Loucy (cell line): ENCODE data around the gene JPH4.

Experiments
- H2AFZ ChIP-seq: fragments of 200-600 bp; sonication (generic); 2 replicates; pipeline ENCODE4 v1.6.0; 2016; ENCODE audit warnings: antibody characterized with exemption, mild to moderate bottlenecking, low read length, moderate library complexity
- H3F3A ChIP-seq: fragments of 200-600 bp; 2 replicates; pipeline ENCODE4 v1.6.0; 2016; ENCODE audit warnings: antibody characterized with exemption, low read depth, mild to moderate bottlenecking
- H3K27me3 ChIP-seq: fragments of 200-600 bp; sonication (generic); 2 replicates; pipeline ENCODE4 v1.6.1; 2014; ENCODE audit warnings: low read length, mild to moderate bottlenecking; ENCODE audit not compliant: insufficient read depth, poor library complexity, severe bottlenecking
- H3K36me3 ChIP-seq: fragments of 200-600 bp; sonication (generic); 2 replicates; pipeline ENCODE4 v1.6.1; 2016; ENCODE audit warnings: low read length; ENCODE audit not compliant: insufficient read depth
- H3K4me1 ChIP-seq: fragments of 200-600 bp; sonication (generic); 2 replicates; pipeline ENCODE4 v1.5.1; 2014; ENCODE audit warnings: low read length, mild to moderate bottlenecking; ENCODE audit not compliant: insufficient read depth, poor library complexity, severe bottlenecking
- H3K4me2 ChIP-seq: fragments of 200-600 bp; sonication (generic); 2 replicates; pipeline ENCODE4 v1.6.0; 2014; ENCODE audit warnings: antibody characterized with exemption, low read length, low read depth, mild to moderate bottlenecking; ENCODE audit not compliant: poor library complexity, severe bottlenecking
- H3K4me3 ChIP-seq: fragments of 200-600 bp; sonication (generic); 2 replicates; pipeline ENCODE4 v1.5.1; 2014; ENCODE audit warnings: low read length, mild to moderate bottlenecking, mixed read lengths; ENCODE audit not compliant: poor library complexity, severe bottlenecking
- H3K79me2 ChIP-seq: fragments of 200-600 bp; sonication (generic); 2 replicates; pipeline ENCODE4 v1.6.1; 2014; ENCODE audit warnings: low read length; ENCODE audit not compliant: insufficient read depth
- H3K9ac ChIP-seq: fragments of 200-600 bp; sonication (generic); 2 replicates; pipeline ENCODE4 v1.6.0; 2014; ENCODE audit warnings: mild to moderate bottlenecking, low read depth, low read length, moderate library complexity; ENCODE audit not compliant: poor library complexity, severe bottlenecking
- H3K9me2 ChIP-seq: fragments of 200-600 bp; sonication (generic); replicated peaks from 2 replicates; pipeline ENCODE4 v1.6.1; 2016; ENCODE audit warnings: low read depth, low read length, mixed read lengths
- H3K9me3 ChIP-seq: fragments of 200-600 bp; sonication (generic); 2 replicates; pipeline ENCODE4 v1.6.1; 2014; ENCODE audit warnings: mild to moderate bottlenecking, antibody characterized with exemption, low read length, low read depth; ENCODE audit not compliant: insufficient read depth
- H4K20me1 ChIP-seq: fragments of 200-600 bp; sonication (generic); 2 replicates; pipeline ENCODE4 v1.6.0; 2014; ENCODE audit warnings: antibody characterized with exemption, low read length, mild to moderate bottlenecking; ENCODE audit not compliant: insufficient read depth, poor library complexity, severe bottlenecking
- CTCF ChIP-seq: fragments of 200-600 bp; sonication (generic); conservative IDR thresholded peaks from 2 replicates; pipeline ENCODE4 v1.5.1; 2014; ENCODE audit warnings: mild to moderate bottlenecking, antibody characterized with exemption, low read length
- EZH2phosphoT487 ChIP-seq: fragments of 200-600 bp; IDR thresholded peaks from 2 replicates; pipeline ENCODE4 v1.6.1; 2018; ENCODE audit warnings: antibody characterized with exemption, mild to moderate bottlenecking, moderate library complexity, borderline replicate concordance

The JPH4 gene

DNA sequence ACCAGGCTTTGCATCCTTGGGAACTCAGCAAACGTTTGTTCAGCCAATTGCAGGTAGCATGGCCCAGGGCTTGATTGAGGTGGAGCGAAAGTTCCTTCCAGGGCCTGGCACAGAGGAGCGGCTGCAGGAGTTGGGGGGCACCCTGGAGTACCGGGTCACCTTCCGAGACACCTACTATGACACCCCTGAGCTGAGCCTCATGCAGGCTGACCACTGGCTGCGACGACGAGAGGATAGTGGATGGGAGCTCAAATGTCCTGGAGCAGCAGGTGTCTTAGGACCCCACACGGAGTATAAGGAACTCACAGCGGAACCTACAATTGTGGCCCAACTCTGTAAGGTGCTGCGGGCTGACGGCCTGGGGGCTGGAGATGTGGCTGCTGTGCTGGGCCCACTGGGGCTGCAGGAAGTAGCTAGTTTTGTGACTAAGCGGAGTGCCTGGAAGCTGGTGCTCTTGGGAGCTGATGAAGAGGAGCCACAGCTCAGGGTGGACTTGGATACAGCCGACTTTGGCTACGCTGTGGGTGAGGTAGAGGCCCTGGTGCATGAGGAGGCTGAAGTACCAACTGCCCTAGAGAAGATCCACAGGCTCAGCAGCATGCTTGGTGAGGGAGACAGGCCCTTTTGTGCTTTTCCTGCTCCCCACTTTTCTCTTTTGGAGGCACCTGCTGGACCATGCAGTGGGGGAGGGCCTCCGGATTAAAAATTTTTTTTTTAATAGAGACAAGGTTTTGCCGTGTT is 21.7 kb downstream of the JPH4 start:
- Histone ChIP-seq H3K79me2 (peaks cover 16% of the 10 kb centered on the region; the same call in 1 of the 2 replicates), H3K4me3 (peak overlapping the region; percentile 97), H3K36me3 (peaks cover 18% of the 10 kb centered on the region; the same call in 1 of the 2 replicates), H3K27me3 (no peaks in the 10 kb centered on the region), H3K4me2 (peak overlapping the region; percentile 98), H3K9me3 (no peaks in the 10 kb centered on the region), H4K20me1 (peaks cover 3% of the 10 kb centered on the region), H3K9ac (peak overlapping the region; percentile 90), H3F3A (no peaks in the 10 kb centered on the region), H2AFZ (peak overlapping the region; percentile 98), H3K4me1 (peaks cover 10% of the 10 kb centered on the region), H3K9me2 (no peaks in the 10 kb centered on the region)
- TF ChIP-seq CTCF = no peak
- TF ChIP-seq EZH2phosphoT487 = no peak

DNA sequence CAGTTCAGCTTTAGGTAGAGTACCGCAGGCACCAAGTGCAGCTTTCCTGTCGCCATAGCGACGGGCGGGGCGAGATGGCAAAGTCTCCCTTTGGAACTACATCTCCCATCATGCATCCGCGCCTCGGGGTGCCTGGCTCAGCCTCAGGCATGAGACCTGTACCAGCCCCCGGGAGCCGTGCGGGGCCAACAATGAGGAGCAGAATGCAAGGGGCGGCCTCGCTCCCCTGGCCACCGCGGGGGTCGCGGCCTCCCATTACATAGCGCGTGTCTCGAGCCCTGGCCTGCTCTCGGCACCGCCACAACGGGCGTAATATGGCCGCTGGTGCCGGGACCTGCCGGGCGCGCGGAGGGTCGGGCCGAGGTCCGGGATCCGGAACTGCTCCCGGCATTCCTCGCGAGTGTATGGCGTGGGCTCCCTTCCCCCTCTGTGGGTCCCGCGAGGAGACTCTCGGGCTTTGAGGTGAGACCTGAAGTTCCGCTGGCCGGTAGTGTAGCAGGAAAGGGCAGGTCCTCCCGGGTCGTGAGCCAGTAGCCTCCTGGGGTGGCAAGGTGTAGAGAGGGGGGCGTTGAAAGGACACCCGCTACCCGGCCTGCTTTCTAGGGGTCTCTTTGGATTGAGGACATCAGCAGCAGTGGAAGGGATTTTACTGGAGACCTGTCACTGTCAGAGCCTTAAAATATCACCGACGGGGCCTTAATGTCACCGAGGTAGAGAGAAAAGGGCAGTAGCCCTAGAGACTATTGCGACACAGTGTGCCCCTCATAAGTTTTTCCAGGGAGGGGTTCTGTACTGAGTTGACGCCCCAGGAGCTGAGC is 22.5 kb downstream of the JPH4 start, which contains the start of gene THTPA:
THTPA (plus strand) TSS at position 390 of the 818 bp plus-strand sequence. CDS start 487 bp downstream, outside the sequence.
- H3K79me2 ChIP-seq = peaks cover 18% of the 10 kb centered on the region
- H3K27me3 ChIP-seq = no peaks in the 10 kb centered on the region
- H2AFZ ChIP-seq = peak within 1 kb of the TSS; percentile 98
- H3K4me1 ChIP-seq = peaks cover 14% of the 10 kb centered on the region
- H3K9me2 ChIP-seq = no peaks in the 10 kb centered on the region
- peaks cover 3% of the 10 kb centered on the region for H4K20me1 ChIP-seq
- peak within 1 kb of the TSS; percentile 90 for H3K9ac ChIP-seq
- H3F3A ChIP-seq = no peaks in the 10 kb centered on the region
- TF ChIP-seq CTCF (no peak), EZH2phosphoT487 (no peak)
- H3K4me3 ChIP-seq = peak within 1 kb of the TSS; percentile 97
- peaks cover 12% of the 10 kb centered on the region; the same call in 1 of the 2 replicates for H3K36me3 ChIP-seq
- H3K9me3 ChIP-seq = no peaks in the 10 kb centered on the region
- peak within 1 kb of the TSS; percentile 98 for H3K4me2 ChIP-seq

DNA sequence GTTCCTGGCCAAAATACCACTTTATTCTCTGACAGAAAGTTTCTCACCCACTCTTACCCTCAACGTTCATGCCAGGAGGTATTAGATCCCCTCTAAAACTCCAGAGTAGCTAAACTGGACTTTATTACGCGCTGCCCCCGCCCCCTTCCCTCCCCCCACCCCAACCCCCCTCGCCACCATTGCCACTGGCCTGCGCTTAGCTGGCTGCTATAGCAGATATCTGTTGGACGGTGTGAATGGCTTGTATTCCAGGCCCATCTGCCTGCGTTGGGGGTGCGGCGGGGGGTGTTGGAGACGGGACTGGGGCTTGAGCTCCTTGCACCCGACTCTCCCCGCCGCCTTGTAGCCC is 23.1 kb downstream of the JPH4 start:
- H3F3A ChIP-seq = no peaks in the 10 kb centered on the region
- no peaks in the 10 kb centered on the region for H3K9me3 ChIP-seq
- H3K9ac ChIP-seq = peak overlapping the region; percentile 90
- peaks cover 3% of the 10 kb centered on the region for H4K20me1 ChIP-seq
- peaks cover 24% of the 10 kb centered on the region for H3K79me2 ChIP-seq
- peak overlapping the region; percentile 97 for H3K4me3 ChIP-seq
- peaks cover 7% of the 10 kb centered on the region; the same call in 1 of the 2 replicates for H3K36me3 ChIP-seq
- H3K27me3 ChIP-seq = no peaks in the 10 kb centered on the region
- H3K4me2 ChIP-seq = peak overlapping the region; percentile 98
- H3K4me1 ChIP-seq = peaks cover 20% of the 10 kb centered on the region
- TF ChIP-seq EZH2phosphoT487 (no peak), CTCF (no peak)
- H3K9me2 ChIP-seq = no peaks in the 10 kb centered on the region
- peak overlapping the region; percentile 98 for H2AFZ ChIP-seq
